ENCODE data around the gene COBL.

The COBL gene

GRCh38 chr7:51301806-51302205 lies 14.8 kb downstream of the COBL start:
- DNase-seq: no peak

GRCh38 chr7:51300762-51301674 lies 15.6 kb downstream of the COBL start:
- DNase-seq: no peak

GRCh38 chr7:51299391-51300133 lies 17.0 kb downstream of the COBL start:
- no peak for DNase-seq

GRCh38 chr7:51298912-51299311 lies 17.7 kb downstream of the COBL start:
- no peak for DNase-seq

- DNase-seq: no peak
These were observed 18.6 kb downstream of the COBL start for GRCh38 chr7:51297986-51298385.

- DNase-seq: no peak
These were observed 21.0 kb downstream of the COBL start for GRCh38 chr7:51295440-51296245.

GRCh38 chr7:51292596-51292995 lies 24.0 kb downstream of the COBL start:
- no peak for DNase-seq

GRCh38 chr7:51290702-51291540 lies 25.7 kb downstream of the COBL start:
- no peak for DNase-seq

GRCh38 chr7:51290304-51290637 lies 26.3 kb downstream of the COBL start:
- DNase-seq: no peak

- no peak for DNase-seq
These were observed 26.8 kb downstream of the COBL start for GRCh38 chr7:51289623-51290303.

- DNase-seq: no peak
These were observed 27.6 kb downstream of the COBL start for GRCh38 chr7:51288896-51289622.

GRCh38 chr7:51286401-51286800 lies 30.2 kb downstream of the COBL start:
- DNase-seq: no peak

GRCh38 chr7:51280156-51280555 lies 36.5 kb downstream of the COBL start:
- no peak for DNase-seq

- DNase-seq: no peak
These were observed 37.1 kb downstream of the COBL start for GRCh38 chr7:51279391-51280023.

GRCh38 chr7:51278797-51279196 lies 37.8 kb downstream of the COBL start:
- no peak for DNase-seq

- no peak for DNase-seq
These were observed 39.6 kb downstream of the COBL start for GRCh38 chr7:51276967-51277366.

GRCh38 chr7:51276091-51276605 lies 40.5 kb downstream of the COBL start:
- no peak for DNase-seq

- DNase-seq: no peak
These were observed 41.1 kb downstream of the COBL start for GRCh38 chr7:51275532-51275931.

- DNase-seq: no peak
These were observed 41.7 kb downstream of the COBL start for GRCh38 chr7:51274955-51275354.

- DNase-seq: no peak
These were observed 42.6 kb downstream of the COBL start for GRCh38 chr7:51274001-51274400.

Measured in effector CD4-positive, alpha-beta T cell (primary cell).